GM23248 (cell line): ENCODE measurements around the gene BAIAP2L2.
"Not testable (repeated sequence)": the region's sequence is repeated elsewhere in the genome, so short reads cannot be mapped to it uniquely, and the experiment has no call there.

Experiments
- EZH2 ChIP-seq: fragments of 200-600 bp; sonication (generic); IDR thresholded peaks from 2 replicates; pipeline ENCODE4 v1.6.1; 2018; ENCODE audit warnings: antibody characterized with exemption, mild to moderate bottlenecking; ENCODE audit not compliant: insufficient read depth, poor library complexity, severe bottlenecking
- EZH2phosphoT487 ChIP-seq: fragments of 200-600 bp; sonication (generic); IDR thresholded peaks from 2 replicates; pipeline ENCODE4 v1.6.1; 2018; ENCODE audit warnings: antibody characterized with exemption, moderate library complexity, mild to moderate bottlenecking, low read depth; ENCODE audit not compliant: insufficient read depth

- TF ChIP-seq EZH2phosphoT487, EZH2: not testable (repeated sequence)
Observed at GRCh38 chr22:38117556-38117955, 7.1 kb upstream of the BAIAP2L2 start.
